Activated CD8-positive, alpha-beta T cell treated with anti-CD3 and anti-CD28 coated beads, Interleukin-2, amount 10 ng/mL, durations not matched to agents 7 days and 5 days (primary cell): ENCODE results near the gene ZBTB16. TPM values are rescaled to one million over a fixed set of nuclear protein-coding genes. Genes with fewer than 3 reads are reported as not detected.

Experiments used
- ATAC-seq: fragments of 150-1000 bp; cut with Tn5 transposase; one replicate; pipeline ENCODE4 v1.10.0; 2021; ENCODE audit warnings: moderate library complexity
- CTCF ChIA-PET: fragments of 350-600 bp; sonication (Branson Sonifier 250); formaldehyde crosslinking; loops from one replicate; lab custom pipeline; 2021; ENCODE audit warnings: antibody characterized with exemption; lab: Charles Lee
- POLR2A ChIA-PET: fragments of 350-600 bp; sonication (Branson Sonifier 250); formaldehyde crosslinking; loops from one replicate; lab custom pipeline; 2021; ENCODE audit warnings: antibody characterized with exemption; lab: Charles Lee
- DNase-seq: peaks from one replicate; pipeline ENCODE4 v3.0.0-alpha.2; 2020
- H3K27ac Mint-ChIP-seq: one replicate; pipeline ENCODE4 v1.8.0; 2021; ENCODE audit warnings: mild to moderate bottlenecking, mixed read lengths
- H3K27me3 Mint-ChIP-seq: one replicate; pipeline ENCODE4 v1.8.0; 2021; ENCODE audit warnings: low read depth, mixed read lengths
- H3K36me3 Mint-ChIP-seq: one replicate; pipeline ENCODE4 v1.8.0; 2021; ENCODE audit warnings: low read depth, mixed read lengths
- H3K4me1 Mint-ChIP-seq: one replicate; pipeline ENCODE4 v1.8.0; 2021; ENCODE audit warnings: low read depth, mixed read lengths
- H3K4me3 Mint-ChIP-seq: one replicate; pipeline ENCODE4 v1.8.0; 2021; ENCODE audit warnings: mild to moderate bottlenecking, mixed read lengths
- H3K9me3 Mint-ChIP-seq: one replicate; pipeline ENCODE4 v1.8.0; 2022; ENCODE audit warnings: mixed read lengths; ENCODE audit not compliant: insufficient read depth
- total RNA-seq, 2 experiments: library from RNA; stranded (reverse); gene quantifications; one replicate each; pipeline ENCODE4 v1.2.3, GENCODE V29; 2021

The ZBTB16 gene
- total RNA-seq, 2 experiments from 2014 or later, result 16.3 to 16.4 TPM

DNA sequence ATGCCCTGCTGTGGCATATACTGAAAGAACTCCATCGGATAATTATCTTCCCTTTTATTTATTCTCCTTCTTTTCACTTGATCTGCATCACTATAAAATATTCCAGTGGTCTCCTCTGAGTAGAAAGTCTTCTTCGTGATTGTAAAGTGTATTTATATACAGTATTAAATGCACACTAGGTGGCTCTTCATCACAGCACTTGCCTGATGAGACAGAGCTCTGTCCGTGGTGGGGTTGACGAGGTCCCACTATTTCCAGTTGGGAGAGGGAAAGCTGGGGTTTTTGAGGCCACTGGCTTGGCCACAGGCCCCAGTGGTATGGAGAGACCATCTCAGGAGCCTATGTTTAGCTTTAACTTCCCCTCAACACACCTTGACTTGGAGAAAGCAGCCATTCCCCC lies 31.6 kb upstream of the ZBTB16 start:
- ChIA-PET POLR2A (no interaction called here), CTCF (interaction anchor here (0.9 to 8.4 kb wide), 6 partner anchors 8 to 234 kb away, joined by 3 to 98 read pairs (median 6); no protein-coding TSS in a partner anchor)
- H3K9me3 Mint-ChIP-seq, result no peaks in the 10 kb centered on the region

DNA sequence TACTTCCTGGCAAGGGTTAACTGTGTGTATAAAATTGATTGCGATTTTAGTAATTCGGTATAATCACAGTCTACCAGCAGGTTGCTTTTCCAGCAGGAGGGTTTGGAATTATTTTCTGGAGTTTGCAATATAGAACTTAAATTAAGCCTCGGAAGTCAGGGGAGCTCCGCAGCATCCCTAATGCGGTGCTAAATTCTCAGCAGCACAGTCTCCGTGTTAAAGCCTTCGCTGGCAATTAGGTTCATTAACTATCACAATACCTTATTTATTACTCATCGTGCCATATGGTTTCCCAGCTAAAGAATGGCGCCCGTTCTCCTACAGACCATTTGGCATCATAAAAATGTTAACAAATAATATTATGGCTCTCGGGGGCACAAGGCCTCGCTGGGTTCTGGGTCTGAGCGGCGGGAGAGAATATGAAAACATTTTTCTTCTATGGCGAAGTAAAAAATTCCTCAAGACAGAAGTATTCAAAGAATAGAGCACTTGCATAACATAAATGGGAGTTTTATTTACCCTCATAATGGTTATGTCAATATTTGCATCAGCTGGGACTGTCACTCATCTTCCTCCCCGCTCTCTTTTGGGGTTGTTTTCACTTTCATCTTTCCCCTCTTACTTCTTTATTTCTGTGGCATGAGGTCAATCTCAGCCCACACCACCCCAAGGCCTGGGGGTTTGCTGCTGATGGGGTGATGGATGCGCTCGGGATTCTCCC lies 28.1 kb upstream of the ZBTB16 start:
- no peak overlapping the region for H3K4me3 Mint-ChIP-seq
- ChIA-PET CTCF (interaction anchor here (0.7 kb wide), 1 partner anchor 232 kb away, joined by 3 read pairs; no protein-coding TSS in a partner anchor), POLR2A (no interaction called here)
- no peak overlapping the region for H3K27ac Mint-ChIP-seq
- H3K36me3 Mint-ChIP-seq, result no peaks in the 10 kb centered on the region
- no peak for ATAC-seq
- peaks cover 9% of the 10 kb centered on the region for H3K4me1 Mint-ChIP-seq
- no peaks in the 10 kb centered on the region for H3K9me3 Mint-ChIP-seq
- H3K27me3 Mint-ChIP-seq, result peaks cover 17% of the 10 kb centered on the region
- DNase-seq, result no peak

More for the DNA sequence above, 31.6 kb upstream of the ZBTB16 start:
- DNase-seq (no peak), ATAC-seq (no peak)
- no peak overlapping the region for H3K27ac Mint-ChIP-seq
- no peak overlapping the region for H3K4me3 Mint-ChIP-seq
- H3K36me3 Mint-ChIP-seq, result no peaks in the 10 kb centered on the region
- peaks cover 26% of the 10 kb centered on the region for H3K27me3 Mint-ChIP-seq
- H3K4me1 Mint-ChIP-seq, result peaks cover 10% of the 10 kb centered on the region

DNA sequence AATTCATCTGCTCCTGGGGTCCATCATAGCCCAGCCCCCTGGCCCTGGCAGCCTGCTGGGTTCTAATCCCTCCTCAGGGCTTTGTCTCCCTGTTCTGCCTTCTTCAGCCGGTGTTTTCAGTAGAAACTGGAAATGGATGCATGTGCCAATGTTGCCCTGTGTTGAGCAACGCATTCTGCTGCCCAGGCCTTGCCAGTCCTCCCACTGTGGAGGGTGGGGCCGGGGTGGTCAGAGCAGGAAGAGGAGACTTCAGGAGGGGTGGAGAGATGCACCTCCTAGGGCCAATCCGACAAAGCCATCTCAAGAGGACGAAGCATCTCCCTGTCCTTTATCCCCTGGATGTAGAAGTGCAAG lies 27.6 kb upstream of the ZBTB16 start:
- ATAC-seq (no peak), DNase-seq (no peak)
- Mint-ChIP-seq H3K27ac (no peak overlapping the region), H3K4me1 (peaks cover 8% of the 10 kb centered on the region), H3K36me3 (no peaks in the 10 kb centered on the region), H3K27me3 (peaks cover 20% of the 10 kb centered on the region), H3K4me3 (no peak overlapping the region), H3K9me3 (no peaks in the 10 kb centered on the region)
- CTCF ChIA-PET, result interaction anchor here (0.7 kb wide), 1 partner anchor 232 kb away, joined by 3 read pairs; no protein-coding TSS in a partner anchor
- POLR2A ChIA-PET, result no interaction called here

DNA sequence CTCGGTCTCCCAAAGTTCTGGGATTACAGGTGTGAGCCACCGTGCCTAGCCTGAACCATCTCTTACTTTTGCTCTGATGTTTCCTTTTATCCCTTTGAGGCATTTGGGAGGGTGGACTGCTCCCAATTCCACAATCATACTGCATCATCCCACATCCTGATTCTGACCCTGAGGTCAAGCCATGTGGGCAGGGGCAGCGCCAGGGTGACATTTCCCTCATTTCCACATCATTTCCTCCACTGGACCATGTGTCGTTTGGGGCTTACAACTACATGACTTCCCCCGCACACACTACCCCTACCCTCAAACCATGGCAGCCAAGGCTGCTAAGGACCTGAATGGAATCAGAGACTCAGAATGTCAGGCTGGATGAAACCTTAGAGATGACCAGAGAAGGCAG lies 26.4 kb upstream of the ZBTB16 start:
- Mint-ChIP-seq H3K27me3 (peaks cover 16% of the 10 kb centered on the region), H3K36me3 (no peaks in the 10 kb centered on the region), H3K4me1 (peaks cover 7% of the 10 kb centered on the region), H3K4me3 (no peak overlapping the region), H3K9me3 (no peaks in the 10 kb centered on the region), H3K27ac (peak overlapping the region; percentile 19)
- ChIA-PET POLR2A (no interaction called here), CTCF (interaction anchor here (5.6 kb wide), 1 partner anchor 228 kb away, joined by 88 read pairs; no protein-coding TSS in a partner anchor)
- no peak for ATAC-seq
- DNase-seq, result no peak

DNA sequence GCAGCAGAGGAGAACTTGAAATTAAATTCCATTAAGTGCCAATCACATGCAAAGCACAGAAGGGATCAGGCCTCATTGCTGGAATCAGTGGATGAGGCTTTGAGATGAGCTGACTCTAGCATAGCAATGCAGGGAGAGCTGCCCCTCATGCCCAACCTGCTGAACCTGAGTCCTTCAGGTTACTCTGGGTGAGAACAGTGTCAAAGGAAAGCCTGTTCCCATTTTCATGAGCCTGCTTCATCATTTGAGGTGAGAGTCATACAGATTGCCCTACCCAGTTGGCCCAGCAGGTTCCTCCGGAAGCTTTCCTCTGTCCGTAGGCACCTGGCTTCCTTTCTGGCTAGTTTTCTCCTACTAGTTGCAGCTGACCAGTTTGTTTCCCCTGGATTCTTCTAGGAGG lies 25.9 kb upstream of the ZBTB16 start:
- H3K27ac Mint-ChIP-seq, result no peak overlapping the region
- CTCF ChIA-PET, result interaction anchor here (5.6 kb wide), 1 partner anchor 227 kb away, joined by 88 read pairs; no protein-coding TSS in a partner anchor
- no peak overlapping the region for H3K4me3 Mint-ChIP-seq

DNA sequence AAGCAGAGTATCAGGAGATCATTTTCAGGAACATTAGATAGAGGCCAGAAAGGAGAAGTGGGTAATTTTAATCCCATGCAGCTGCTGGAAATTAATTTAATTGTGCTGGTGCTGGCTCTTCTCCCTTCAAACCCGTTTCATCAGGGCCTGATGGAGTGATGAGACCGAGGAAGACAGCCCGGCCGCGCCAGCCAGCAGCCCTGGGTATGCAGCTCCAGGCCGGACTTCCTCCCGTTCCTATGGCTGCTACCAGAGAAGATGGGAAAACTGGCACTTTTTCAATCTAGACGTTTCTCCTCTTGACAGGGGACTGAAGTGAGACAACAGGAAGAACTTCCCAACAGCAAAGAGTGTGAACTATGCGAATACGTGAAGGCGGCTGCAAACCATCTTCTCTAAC lies 24.6 kb upstream of the ZBTB16 start:
- H3K36me3 Mint-ChIP-seq, result no peaks in the 10 kb centered on the region
- H3K27ac Mint-ChIP-seq, result no peak overlapping the region
- ChIA-PET POLR2A (no interaction called here), CTCF (interaction anchor here (0.9 to 5.6 kb wide), 11 partner anchors 9 to 226 kb away, joined by 3 to 88 read pairs (median 4); no protein-coding TSS in a partner anchor)
- ATAC-seq (no peak), DNase-seq (no peak)
- H3K4me1 Mint-ChIP-seq, result peaks cover 7% of the 10 kb centered on the region
- H3K27me3 Mint-ChIP-seq, result peaks cover 12% of the 10 kb centered on the region
- H3K9me3 Mint-ChIP-seq, result no peaks in the 10 kb centered on the region
- no peak overlapping the region for H3K4me3 Mint-ChIP-seq

More for the DNA sequence above, 25.9 kb upstream of the ZBTB16 start:
- ATAC-seq, result no peak
- no peaks in the 10 kb centered on the region for H3K9me3 Mint-ChIP-seq
- DNase-seq, result no peak
- no peaks in the 10 kb centered on the region for H3K36me3 Mint-ChIP-seq
- peaks cover 7% of the 10 kb centered on the region for H3K4me1 Mint-ChIP-seq
- H3K27me3 Mint-ChIP-seq, result peaks cover 16% of the 10 kb centered on the region
- POLR2A ChIA-PET, result no interaction called here

DNA sequence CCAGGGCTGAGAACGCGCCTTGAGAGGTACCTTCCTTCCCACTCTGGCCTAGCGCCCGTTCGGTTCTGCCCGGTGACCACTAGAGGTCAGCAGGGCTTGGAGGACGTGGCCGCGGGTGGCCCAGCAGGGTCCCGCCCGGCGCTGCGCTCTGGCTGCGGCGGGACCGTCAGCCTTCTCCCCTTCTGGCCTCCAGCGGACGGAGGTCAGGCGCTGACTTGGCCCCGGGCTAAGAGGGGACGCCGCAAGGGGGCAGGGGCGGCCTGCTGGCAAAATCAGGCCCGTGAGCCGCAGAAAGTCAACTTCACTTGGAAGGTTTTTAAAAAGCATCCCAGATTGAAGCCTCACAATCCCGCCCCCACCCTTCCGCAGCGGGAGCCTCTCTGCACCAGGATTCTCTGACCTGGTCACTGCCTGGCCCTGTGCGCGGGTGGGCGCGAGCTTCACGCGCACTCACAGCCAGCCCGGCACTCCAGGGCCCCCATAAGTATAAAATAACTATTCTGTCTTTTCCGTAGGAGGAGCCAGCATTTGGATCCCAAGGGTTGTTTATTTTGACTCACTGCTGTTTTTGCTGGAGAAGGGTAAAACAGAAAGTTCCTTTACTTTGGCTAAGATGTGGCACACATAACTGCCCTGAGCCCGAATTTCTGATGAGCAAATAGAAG lies 23.2 kb upstream of the ZBTB16 start:
- Mint-ChIP-seq H3K4me1 (peaks cover 7% of the 10 kb centered on the region), H3K4me3 (no peak overlapping the region), H3K27me3 (peaks cover 9% of the 10 kb centered on the region), H3K27ac (no peak overlapping the region), H3K9me3 (no peaks in the 10 kb centered on the region), H3K36me3 (no peaks in the 10 kb centered on the region)
- POLR2A ChIA-PET, result no interaction called here
- DNase-seq (peak; percentile 67), ATAC-seq (peak; percentile 92)
- CTCF ChIA-PET, result interaction anchor here (0.8 to 5.6 kb wide), 12 partner anchors 9 to 225 kb away, joined by 3 to 88 read pairs (median 4); no protein-coding TSS in a partner anchor

DNA sequence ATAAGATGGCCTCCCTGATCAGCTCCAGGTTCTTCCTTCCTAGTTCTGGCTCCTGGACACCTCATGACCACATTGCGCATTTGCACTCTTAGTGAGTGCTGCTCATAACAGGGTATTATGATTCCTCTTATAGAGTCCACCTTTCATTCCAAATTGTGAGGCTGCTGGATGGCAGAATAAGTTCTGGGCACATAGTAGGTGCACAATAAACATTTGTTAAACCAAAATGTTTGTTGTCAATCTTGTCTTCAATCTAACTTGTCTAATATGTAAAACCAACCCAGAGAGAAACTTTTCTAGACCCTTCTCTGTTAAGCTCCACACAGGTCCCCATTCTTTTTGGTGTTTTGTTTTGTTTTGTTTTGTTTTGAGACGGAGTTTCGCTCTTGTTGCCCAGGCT lies 22.6 kb upstream of the ZBTB16 start:
- no peak overlapping the region for H3K4me3 Mint-ChIP-seq
- H3K9me3 Mint-ChIP-seq, result no peaks in the 10 kb centered on the region
- CTCF ChIA-PET, result interaction anchor here (0.7 to 5.6 kb wide), 6 partner anchors 8 to 224 kb away, joined by 3 to 88 read pairs (median 3); no protein-coding TSS in a partner anchor
- ATAC-seq (no peak), DNase-seq (no peak)
- H3K27ac Mint-ChIP-seq, result no peak overlapping the region
- no peaks in the 10 kb centered on the region for H3K36me3 Mint-ChIP-seq
- H3K4me1 Mint-ChIP-seq, result peaks cover 7% of the 10 kb centered on the region
- POLR2A ChIA-PET, result no interaction called here
- H3K27me3 Mint-ChIP-seq, result peaks cover 9% of the 10 kb centered on the region

DNA sequence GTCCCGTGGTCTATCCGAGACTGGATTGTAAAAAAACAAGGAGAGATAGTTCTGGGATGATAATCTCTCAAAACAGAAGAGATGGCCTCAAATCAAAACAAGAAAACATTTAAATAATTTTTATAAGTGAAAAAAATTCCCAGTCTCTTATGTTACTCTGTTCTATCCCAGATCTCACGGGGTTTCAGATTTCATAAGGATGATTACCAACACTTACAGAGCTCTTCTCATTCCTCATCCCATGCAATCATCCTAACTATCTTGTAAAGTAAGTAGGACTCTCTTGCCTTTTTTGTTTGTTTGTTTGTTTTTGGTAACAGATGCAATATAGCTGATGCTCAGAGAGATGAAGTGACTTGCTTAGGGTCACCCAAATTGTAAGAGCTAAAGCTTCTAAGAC lies 20.0 kb upstream of the ZBTB16 start:
- H3K9me3 Mint-ChIP-seq, result no peaks in the 10 kb centered on the region
- H3K4me1 Mint-ChIP-seq, result peaks cover 20% of the 10 kb centered on the region
- H3K27me3 Mint-ChIP-seq, result peaks cover 9% of the 10 kb centered on the region
- ChIA-PET POLR2A (interaction anchor here (0.6 kb wide), 1 partner anchor 228 kb away, joined by 3 read pairs; no protein-coding TSS in a partner anchor), CTCF (interaction anchor here (1.5 to 2.3 kb wide), 5 partner anchors 9 to 222 kb away, joined by 5 to 14 read pairs (median 5); no protein-coding TSS in a partner anchor)
- no peak overlapping the region for H3K4me3 Mint-ChIP-seq
- DNase-seq, result no peak
- no peak for ATAC-seq
- H3K27ac Mint-ChIP-seq, result no peak overlapping the region
- no peaks in the 10 kb centered on the region for H3K36me3 Mint-ChIP-seq

DNA sequence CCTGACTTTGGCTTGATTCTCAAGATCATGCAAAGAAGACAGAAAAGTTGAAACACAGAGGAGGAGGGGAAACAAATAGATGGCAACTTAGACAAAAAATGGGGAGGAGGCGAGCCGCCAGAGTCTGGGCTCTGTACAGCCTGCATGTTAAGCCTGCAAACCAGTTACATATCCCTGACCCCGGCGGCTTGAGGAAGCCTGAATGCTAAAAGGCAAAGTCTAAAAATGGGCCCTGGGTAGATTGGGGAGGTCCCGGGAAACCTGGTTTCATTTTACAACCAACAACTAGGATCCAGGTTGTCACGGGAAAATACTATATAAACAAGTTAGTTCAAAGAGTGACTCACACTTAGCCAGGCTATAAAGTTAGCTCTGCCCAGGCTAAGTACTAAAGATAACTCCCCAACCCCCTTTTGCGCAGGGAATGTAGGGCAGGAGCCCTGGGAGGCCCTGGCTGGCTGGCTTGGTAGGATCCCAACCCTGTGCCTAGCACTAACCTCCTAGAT lies 18.8 kb upstream of the ZBTB16 start:
- no peak for DNase-seq
- peaks cover 24% of the 10 kb centered on the region for H3K4me1 Mint-ChIP-seq
- no peak overlapping the region for H3K4me3 Mint-ChIP-seq
- H3K36me3 Mint-ChIP-seq, result no peaks in the 10 kb centered on the region
- ATAC-seq, result no peak
- H3K27me3 Mint-ChIP-seq, result peaks cover 12% of the 10 kb centered on the region
- CTCF ChIA-PET, result interaction anchor here (1.9 kb wide), 1 partner anchor 220 kb away, joined by 14 read pairs; no protein-coding TSS in a partner anchor
- POLR2A ChIA-PET, result no interaction called here
- no peak overlapping the region for H3K27ac Mint-ChIP-seq
- no peaks in the 10 kb centered on the region for H3K9me3 Mint-ChIP-seq

DNA sequence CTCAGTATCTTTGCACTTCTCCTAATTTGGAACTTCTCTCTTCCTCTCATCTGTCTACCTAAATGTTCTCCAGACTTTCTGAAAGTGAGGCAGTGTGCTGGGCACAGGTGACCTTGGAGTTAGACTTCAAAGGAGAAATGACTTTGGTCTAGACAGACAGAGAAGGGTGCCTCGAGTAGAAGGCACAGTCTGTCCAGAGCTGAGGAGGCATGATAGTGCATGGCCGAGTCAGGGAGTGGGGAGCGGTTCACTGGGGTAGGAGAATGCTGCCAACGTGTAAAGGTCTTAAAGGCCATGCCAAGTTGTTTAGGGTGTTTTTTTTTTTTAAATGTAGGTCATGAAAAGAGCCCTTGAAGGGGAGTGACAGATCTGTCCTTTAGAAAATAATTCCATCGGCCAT lies 17.3 kb upstream of the ZBTB16 start:
- Mint-ChIP-seq H3K9me3 (no peaks in the 10 kb centered on the region), H3K36me3 (no peaks in the 10 kb centered on the region), H3K4me3 (no peak overlapping the region), H3K4me1 (peaks cover 17% of the 10 kb centered on the region), H3K27ac (no peak overlapping the region), H3K27me3 (peaks cover 10% of the 10 kb centered on the region)
- CTCF ChIA-PET, result no interaction called here
- POLR2A ChIA-PET, result no interaction called here
- DNase-seq, result no peak
- ATAC-seq, result no peak
